COLO668 (cell line): ENCODE measurements around the gene SERPINA9.
"Not testable (repeated sequence)": the region's sequence is repeated elsewhere in the genome, so short reads cannot be mapped to it uniquely, and the experiment has no call there.

Experiments used
- DNase-seq: peaks from one replicate; lab custom pipeline; 2025; ENCODE audit not compliant: unreplicated experiment; lab: John Stamatoyannopoulos, UW

The SERPINA9 gene

GRCh38 chr14:94489336-94489735 is 13.3 kb upstream of the SERPINA9 start:
- no peak for DNase-seq

- no peak for DNase-seq
Measured at GRCh38 chr14:94486883-94487282, 10.9 kb upstream of the SERPINA9 start.

GRCh38 chr14:94485944-94486841 is 10.2 kb upstream of the SERPINA9 start:
- peak; percentile 59 for DNase-seq

- DNase-seq = no peak
Measured at GRCh38 chr14:94484481-94484880, 8.5 kb upstream of the SERPINA9 start.

- DNase-seq = no peak
Measured at GRCh38 chr14:94483729-94484275, 7.8 kb upstream of the SERPINA9 start.

- DNase-seq = no peak
Measured at GRCh38 chr14:94483071-94483451, 7.1 kb upstream of the SERPINA9 start.

GRCh38 chr14:94482132-94483070 is 6.4 kb upstream of the SERPINA9 start:
- DNase-seq = not testable (repeated sequence)

DNA sequence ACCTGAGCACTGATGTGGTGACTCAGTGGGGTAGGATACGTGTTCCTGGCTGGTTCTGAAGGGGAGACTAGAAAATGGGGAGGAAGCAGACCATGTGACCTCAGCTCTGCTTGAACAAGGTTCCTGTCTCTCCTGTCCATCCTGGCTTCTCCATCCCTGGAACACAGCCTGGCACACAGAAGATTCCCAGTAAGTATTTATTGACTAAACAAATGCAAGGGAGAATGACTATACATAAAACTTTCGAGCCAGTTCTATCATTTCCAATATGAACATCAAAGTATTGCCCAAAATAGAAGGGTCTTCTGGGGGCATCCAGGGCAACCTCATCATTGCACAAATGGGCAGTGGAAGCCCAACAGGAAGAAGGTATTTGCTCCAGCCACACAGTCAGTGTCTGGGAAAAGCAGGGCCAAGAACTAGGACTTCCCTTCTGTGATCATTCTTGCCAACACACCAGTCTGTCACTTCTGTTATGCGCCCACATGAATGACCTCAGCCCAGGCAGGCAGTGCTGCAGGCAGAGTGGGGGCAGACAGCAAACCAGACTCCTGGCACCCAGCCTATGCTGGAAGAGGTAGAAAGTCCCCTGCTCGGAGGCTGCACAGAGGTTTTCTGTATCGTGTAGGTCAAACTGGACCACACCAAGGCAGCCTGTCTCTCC is 5.6 kb upstream of the SERPINA9 start:
- no peak for DNase-seq

- no peak for DNase-seq
Measured at GRCh38 chr14:94480809-94481208, 4.8 kb upstream of the SERPINA9 start.

DNA sequence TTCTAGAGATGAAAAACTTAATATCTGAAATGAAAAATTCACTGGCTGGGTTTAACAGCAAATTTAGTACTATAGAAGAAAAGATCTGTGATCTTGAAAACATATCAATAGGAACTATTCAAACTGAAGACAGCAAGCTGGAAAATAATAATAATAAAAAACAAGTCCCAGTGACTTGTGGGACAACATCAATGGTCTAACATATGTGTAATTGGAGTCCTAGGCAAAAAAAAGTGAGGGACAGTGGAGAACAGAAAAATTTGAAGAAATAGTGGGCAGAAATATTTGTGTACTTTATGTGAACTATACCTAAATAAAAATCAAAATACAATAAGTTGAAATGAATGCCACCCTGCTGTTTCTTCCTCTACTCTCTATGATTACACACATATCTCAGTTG is 2.4 kb upstream of the SERPINA9 start:
- no peak for DNase-seq

DNA sequence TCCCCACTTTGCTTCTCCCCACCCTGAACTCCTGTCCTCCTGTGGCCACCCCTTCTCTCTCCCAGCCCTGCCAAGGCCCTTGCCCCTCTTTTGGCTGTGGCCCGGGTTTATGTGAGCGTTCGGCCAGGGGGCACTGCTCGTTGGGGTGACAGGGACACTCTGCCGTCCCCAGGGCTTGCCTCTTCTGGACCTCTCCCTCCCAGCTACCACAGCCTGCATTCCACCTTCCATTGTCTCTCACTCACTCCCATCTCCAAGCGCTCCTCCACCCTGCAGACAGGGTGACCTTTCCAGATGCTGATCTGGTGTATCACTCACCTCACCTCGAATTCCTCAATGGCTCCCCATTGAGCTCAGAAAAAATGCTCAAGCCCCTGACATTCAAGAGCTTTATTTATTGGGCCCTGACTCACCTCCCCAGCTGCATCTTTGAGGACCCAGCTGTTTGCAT is 1.4 kb downstream of the SERPINA9 start:
- no peak for DNase-seq

- DNase-seq = no peak
Measured at GRCh38 chr14:94473666-94474410, 2.2 kb downstream of the SERPINA9 start.

DNA sequence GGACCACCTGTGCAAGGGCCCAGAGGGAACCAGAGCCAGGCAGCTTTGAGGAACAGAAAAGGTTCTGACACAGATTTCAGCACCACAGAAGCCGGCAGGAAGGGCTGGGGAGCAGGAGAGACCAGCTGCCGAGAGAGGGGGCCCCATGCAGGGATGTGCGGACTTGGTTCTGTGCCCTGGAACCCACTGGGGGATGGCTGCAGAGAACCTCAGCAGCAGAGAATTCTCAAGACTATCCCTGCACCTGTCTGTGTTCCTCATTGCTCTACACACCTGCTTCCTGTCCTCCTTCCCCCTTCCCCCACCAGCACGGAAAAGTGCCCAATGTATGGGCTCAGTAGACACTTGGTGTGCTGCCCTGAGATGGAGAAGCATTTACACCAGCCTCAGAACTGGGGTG is 3.2 kb downstream of the SERPINA9 start:
- no peak for DNase-seq

DNA sequence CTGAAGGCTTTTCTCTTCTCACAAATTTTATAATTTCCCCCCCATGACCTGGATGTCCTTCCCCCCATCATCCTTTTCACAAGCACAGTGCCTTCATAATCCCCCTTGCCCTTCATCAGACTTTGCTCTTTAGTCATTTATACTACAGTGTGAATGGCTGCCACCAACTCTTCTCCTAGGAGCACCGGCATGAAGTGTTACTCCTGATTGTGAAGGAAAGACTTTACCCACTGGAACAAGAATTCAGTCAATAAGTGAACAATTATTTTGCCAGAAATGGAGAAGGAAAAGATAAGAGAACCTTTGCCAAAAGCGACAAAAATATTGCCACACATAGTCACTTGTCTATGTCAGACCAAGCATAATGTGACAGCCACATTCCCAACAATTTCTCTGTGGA is 5.0 kb downstream of the SERPINA9 start:
- no peak for DNase-seq

GRCh38 chr14:94470311-94470710 is 5.7 kb downstream of the SERPINA9 start:
- no peak for DNase-seq

GRCh38 chr14:94469261-94469660 is 6.7 kb downstream of the SERPINA9 start:
- no peak for DNase-seq

GRCh38 chr14:94467728-94468520 is 8.1 kb downstream of the SERPINA9 start:
- DNase-seq = no peak

GRCh38 chr14:94466706-94467370 is 9.2 kb downstream of the SERPINA9 start:
- DNase-seq = no peak

- no peak for DNase-seq
Measured at GRCh38 chr14:94465042-94465441, 11.0 kb downstream of the SERPINA9 start.
